HG03432 (cell line): ENCODE data around the gene HSF4.
"Not testable (repeated sequence)": the region's sequence is repeated elsewhere in the genome, so short reads cannot be mapped to it uniquely, and the experiment has no call there.

Experiments
- ATAC-seq: cut with Tn5 transposase; IDR thresholded peaks from one replicate; pipeline ENCODE4 v1.9.1; 2021; ENCODE audit warnings: mild to moderate bottlenecking, moderate library complexity; ENCODE audit not compliant: unreplicated experiment

HSF4 gene, protein sequence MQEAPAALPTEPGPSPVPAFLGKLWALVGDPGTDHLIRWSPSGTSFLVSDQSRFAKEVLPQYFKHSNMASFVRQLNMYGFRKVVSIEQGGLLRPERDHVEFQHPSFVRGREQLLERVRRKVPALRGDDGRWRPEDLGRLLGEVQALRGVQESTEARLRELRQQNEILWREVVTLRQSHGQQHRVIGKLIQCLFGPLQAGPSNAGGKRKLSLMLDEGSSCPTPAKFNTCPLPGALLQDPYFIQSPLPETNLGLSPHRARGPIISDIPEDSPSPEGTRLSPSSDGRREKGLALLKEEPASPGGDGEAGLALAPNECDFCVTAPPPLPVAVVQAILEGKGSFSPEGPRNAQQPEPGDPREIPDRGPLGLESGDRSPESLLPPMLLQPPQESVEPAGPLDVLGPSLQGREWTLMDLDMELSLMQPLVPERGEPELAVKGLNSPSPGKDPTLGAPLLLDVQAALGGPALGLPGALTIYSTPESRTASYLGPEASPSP

GRCh38 chr16:67164599-67165061 is at the start of gene HSF4:
Gene HSF4, plus strand, starts transcription at chr16:67164745. Its CDS starts 67 bp downstream, at chr16:67164812.
- ATAC-seq: no peak

GRCh38 chr16:67114793-67115192 is 49.8 kb upstream of the HSF4 start:
- no peak for ATAC-seq

DNA sequence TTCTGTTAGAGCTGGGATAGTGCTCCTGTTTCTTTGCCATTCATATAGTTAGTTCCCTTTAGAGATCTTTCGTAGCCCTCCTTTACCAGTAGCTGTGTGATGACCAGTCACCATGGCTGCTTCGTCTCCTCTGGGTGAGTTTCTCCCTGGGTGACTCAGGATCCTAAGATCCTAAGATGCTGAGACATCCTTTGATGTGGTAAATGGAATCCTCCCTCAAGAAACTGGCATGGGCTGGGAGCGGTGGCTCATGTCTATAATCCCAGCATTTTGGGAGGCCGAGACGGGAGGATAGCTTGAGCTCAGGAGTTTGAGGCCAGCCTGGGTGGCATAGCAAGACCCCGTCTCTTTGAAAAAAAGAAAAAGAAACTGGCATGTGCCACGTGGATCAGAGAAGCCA is 48.9 kb upstream of the HSF4 start:
- ATAC-seq: no peak

DNA sequence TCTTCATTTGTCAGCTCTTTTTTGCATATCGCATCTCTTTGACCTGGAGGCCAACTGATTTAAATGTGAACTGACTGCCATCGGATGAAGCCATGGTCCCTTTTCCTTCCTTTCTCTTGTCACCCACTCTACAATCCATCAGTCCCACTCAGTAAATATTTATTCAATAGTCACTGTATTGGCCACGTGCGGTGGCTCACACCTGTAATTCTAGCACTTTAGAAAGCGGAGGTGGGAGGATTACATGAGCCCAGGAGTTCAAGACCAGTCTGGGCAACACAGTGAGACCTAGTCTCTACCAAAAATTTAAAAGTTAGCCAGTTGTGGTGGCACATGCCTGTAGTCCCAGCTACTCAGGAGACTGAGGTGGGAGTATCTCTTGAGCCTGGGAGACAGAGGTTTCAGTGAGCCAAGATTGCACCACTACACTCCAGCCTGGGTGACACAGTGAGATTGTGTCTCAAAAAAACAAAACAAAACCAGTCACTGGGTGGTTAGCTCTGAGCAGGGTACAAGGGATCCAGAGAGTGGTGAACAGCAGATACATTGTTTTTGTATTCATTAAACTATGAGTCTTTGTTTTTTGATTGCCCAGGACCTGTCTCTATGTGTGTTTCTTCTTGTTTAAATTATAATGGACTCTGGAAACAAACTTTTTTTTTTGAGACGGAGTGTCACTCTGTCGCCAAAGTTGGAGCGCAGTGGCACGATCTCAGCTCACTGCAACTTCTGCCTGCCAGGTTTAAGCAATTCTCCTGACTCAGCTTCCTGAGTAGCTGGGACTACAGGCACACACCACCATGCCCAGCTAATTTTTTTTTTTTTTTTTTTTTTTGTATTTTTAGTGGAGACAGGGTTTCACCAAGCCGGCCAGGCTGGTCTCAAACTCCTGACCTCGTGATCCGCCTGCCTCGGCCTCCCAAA is 47.9 kb upstream of the HSF4 start:
- ATAC-seq: no peak

DNA sequence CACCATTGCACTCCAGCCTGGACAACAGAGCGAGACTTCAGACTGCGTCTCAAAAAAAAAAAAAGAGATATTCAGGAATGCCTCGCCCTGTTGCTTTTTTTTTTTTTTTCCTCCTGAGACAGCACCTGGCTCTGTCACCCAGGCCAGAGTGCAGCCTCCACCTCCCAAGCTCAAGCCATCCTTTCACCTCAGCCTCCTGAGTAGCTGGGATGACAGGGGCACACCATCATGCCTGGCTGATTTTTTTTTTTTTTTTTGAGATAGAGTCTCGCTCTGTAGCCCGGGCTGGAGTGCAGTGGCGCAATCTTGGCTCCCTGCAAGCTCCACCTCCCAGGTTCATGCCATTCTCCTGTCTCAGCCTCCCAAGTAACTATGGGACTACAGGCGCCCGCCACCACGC is 46.8 kb upstream of the HSF4 start:
- no peak for ATAC-seq

- ATAC-seq: no peak
Measured at GRCh38 chr16:67120025-67120424, 44.5 kb upstream of the HSF4 start.

DNA sequence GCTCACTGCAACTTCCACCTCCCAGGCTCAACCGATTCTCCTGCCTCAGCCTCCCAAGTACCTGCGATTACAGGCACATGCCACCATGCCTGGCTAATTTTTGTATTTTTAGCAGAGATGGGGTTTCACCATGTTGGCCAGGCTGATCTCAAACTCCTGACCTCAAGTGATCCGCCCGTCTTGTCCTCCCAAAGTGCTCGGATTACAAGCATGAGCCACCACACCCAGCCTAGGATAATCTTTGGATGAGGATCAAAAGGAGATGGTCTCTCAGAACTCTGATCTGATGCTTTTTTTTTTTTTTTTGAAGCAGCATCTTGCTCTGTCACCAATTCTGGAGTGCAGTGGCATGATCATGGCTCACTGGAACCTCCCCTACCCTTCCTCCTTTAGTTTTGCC is 41.7 kb upstream of the HSF4 start:
- not testable (repeated sequence) for ATAC-seq

DNA sequence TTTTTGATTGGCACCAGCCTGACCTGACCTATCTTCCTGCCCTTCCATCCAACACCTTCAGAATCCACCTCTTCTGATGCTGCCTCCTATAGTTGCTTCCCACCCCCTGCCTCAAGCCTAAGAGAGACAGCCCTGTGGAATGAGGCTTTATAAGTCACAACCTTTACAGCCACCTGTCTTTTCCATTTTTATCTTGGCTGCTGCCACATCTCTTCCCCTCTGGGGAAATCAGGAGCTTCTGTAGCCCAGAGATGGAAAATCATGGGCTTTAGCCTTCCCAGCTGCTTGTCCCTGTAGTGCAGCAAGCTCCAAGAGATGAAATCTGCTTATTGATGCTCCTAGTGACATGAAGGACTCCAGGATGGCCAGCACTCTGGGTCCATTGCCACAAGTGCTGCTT is 36.1 kb upstream of the HSF4 start:
- ATAC-seq: no peak

GRCh38 chr16:67128887-67129286 is 35.7 kb upstream of the HSF4 start:
- ATAC-seq: no peak

- no peak for ATAC-seq
Measured at GRCh38 chr16:67129422-67129821, 35.1 kb upstream of the HSF4 start.

GRCh38 chr16:67137605-67138004 is 26.9 kb upstream of the HSF4 start:
- no peak for ATAC-seq

DNA sequence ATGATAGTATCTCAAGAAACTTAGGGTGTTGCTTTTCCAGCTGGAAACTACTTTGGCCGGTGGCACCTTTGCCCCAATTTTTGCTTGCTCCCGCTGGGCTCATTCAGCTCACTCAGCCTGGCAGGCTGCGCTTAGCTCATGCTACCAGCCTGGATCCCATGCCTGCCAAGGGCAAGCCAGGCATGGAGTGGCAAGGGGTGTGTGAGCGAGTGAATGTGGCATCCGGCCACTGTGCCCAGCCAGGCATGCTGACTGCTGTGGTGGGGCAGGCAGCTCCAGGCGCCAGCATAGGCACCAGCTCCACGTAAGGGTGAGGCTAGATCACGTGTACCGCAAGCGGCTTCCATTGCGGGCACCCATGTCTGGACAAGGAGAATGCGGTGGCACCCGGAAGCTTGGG is 23.2 kb upstream of the HSF4 start:
- ATAC-seq: no peak

DNA sequence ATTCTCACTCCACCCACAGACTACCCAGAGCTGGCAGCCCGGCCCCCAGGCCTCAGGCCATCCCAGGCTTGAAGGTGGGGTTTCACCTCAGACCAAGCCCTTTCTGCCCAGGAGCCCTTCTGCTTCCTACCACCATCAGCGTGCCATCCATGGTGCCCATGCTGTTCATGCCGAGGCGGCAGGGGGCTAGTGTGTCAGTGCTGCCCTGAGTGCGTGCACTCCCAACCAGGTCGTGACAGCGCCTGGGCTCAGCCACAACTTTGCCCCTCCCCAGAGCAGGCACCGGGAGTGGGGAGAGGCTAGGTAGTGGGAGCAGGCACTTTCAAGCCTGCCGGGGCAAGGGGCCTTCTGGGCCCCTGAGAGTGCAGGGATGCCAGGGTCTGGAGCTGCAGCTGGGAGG is 22.2 kb upstream of the HSF4 start:
- ATAC-seq: no peak

DNA sequence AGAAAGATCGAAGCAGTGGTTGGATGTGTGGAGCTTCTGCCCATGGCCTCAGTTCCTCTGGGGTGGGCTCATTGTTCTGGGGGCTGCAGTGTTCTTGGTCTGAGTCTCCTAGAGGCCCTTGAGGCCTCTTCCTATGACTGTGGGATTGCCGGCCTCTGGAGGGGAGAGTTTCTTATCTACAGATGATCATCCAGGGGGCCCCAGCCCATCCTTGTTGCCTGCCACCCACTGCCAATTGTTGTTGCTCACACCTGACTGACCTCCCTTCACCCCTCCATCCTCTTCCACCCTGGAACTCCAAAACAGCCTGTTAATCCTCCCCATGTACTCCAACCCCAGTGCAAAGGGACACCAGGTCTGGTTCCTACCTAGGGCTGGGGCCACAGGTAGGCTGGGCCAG is 19.6 kb upstream of the HSF4 start:
- ATAC-seq: no peak

- ATAC-seq: no peak
Measured at GRCh38 chr16:67145746-67146145, 18.8 kb upstream of the HSF4 start.

- no peak for ATAC-seq
Measured at GRCh38 chr16:67146523-67147357, 17.8 kb upstream of the HSF4 start.

DNA sequence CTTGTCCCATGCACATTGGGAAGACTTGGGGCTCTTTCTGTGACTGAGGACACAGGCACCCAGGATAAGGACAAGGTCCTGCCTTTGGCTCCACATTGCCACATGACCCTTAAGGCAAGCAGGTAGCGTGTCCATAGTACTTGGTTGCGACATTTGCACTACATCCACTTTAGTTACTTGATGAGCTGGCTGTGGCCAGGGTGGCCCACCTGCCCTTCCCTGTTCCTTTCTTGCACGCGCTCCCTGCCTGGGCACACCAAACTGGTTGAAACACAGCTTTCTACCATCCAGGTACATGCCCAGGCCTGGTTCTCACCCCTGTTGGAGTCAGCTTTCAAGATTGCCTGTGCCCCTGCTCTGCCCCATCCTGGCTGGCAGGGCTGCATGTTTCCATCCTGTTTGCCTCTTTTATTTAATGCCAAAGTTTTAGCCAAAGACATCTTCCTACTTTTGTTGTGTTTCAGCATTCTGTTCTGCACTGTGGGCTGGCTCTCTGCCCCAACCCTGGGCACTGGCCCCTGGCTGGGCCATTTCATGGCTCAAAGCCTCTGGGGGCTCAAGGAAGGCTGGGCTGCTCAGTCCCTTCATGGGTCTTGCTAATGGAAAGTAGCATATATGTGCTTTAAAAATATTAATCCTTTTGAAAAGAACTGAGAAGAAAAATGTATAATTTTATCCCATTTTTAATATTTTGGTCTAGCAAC is 17.0 kb upstream of the HSF4 start:
- no peak for ATAC-seq

DNA sequence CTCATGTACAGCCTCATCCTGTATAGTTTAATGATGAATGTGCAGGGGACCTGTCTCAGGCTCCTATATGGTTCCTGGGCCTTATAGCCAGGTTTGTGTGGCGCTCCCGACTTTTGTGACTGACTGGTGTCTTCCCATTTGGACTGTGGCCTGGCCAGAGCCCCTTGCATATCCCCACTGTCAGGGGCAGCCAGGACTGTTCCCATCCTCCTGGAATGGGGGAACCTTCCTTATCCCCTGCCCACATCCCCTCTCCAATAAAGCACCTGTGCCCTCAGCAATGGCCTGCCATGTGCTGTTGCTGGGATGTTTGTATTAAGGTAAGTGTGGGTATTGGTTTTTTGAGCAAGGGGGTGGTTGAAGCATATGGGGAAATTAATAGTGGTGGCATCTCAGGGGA is 16.3 kb upstream of the HSF4 start:
- ATAC-seq: no peak

GRCh38 chr16:67148656-67149275 is 15.8 kb upstream of the HSF4 start:
- no peak for ATAC-seq
